RCC 7860 (cell line): ENCODE data around the gene S100A13.
A peak's percentile ranks its signal among the peaks of the same experiment; 100 is the strongest.

ENCODE experiments used
- DNase-seq: peaks from one replicate; pipeline ENCODE4 v3.0.0-alpha.2; 2015; ENCODE audit warnings: low spot score
- FAIRE-seq: peaks from 2 replicates; lab custom pipeline; 2012; peaks lifted over from hg19 to GRCh38; lab: Jason Lieb, UNC

Gene S100A13

GRCh38 chr1:153628638-153629342 is 1.5 kb upstream of the S100A13 start:
- DNase-seq (no peak), FAIRE-seq (no peak)

- FAIRE-seq, result no peak
- DNase-seq, result no peak
Observed at GRCh38 chr1:153627715-153628626, 666 bp upstream of the S100A13 start, which contains the start of gene S100A1. TSS of gene S100A1 (plus strand) at chr1:153628434. CDS start at chr1:153630522, 2,088 bp downstream.

GRCh38 chr1:153626477-153626903 is 815 bp downstream of the S100A13 start:
- FAIRE-seq, result no peak
- no peak for DNase-seq

- FAIRE-seq, result no peak
- no peak for DNase-seq
Observed at GRCh38 chr1:153624965-153625611, 2.2 kb downstream of the S100A13 start.

- DNase-seq, result no peak
- FAIRE-seq, result no peak
Observed at GRCh38 chr1:153623101-153623500, 4.2 kb downstream of the S100A13 start.

- FAIRE-seq (no peak), DNase-seq (no peak)
Observed at GRCh38 chr1:153619171-153619570, 8.1 kb downstream of the S100A13 start.

GRCh38 chr1:153617663-153618062 is 9.6 kb downstream of the S100A13 start:
- DNase-seq, result peak; percentile 53
- no peak for FAIRE-seq

GRCh38 chr1:153616917-153617311 is 10.4 kb downstream of the S100A13 start:
- DNase-seq (no peak), FAIRE-seq (no peak)

- DNase-seq, result no peak
- no peak for FAIRE-seq
Observed at GRCh38 chr1:153616144-153616916, 11.0 kb downstream of the S100A13 start, which contains the start of gene S100A14. TSS of gene S100A14 (minus strand) at chr1:153616325. CDS start at chr1:153615858, 467 bp downstream.

- DNase-seq (no peak), FAIRE-seq (no peak)
Observed at GRCh38 chr1:153615406-153615805, 11.9 kb downstream of the S100A13 start.

GRCh38 chr1:153614906-153615305 is 12.4 kb downstream of the S100A13 start:
- no peak for DNase-seq
- FAIRE-seq, result no peak

- DNase-seq, result no peak
- no peak for FAIRE-seq
Observed at GRCh38 chr1:153614189-153614900, 13.0 kb downstream of the S100A13 start.

- DNase-seq (no peak), FAIRE-seq (no peak)
Observed at GRCh38 chr1:153613406-153613805, 13.9 kb downstream of the S100A13 start.

GRCh38 chr1:153612755-153613331 is 14.5 kb downstream of the S100A13 start, which contains the start of gene S100A16:
TSS of gene S100A16 (minus strand) at chr1:153613137. CDS start at chr1:153608151, 4,986 bp downstream.
- FAIRE-seq, result no peak
- peak; percentile 67 for DNase-seq

GRCh38 chr1:153612111-153612754 is 15.1 kb downstream of the S100A13 start:
- DNase-seq (no peak), FAIRE-seq (no peak)

GRCh38 chr1:153611356-153611755 is 15.9 kb downstream of the S100A13 start:
- no peak for DNase-seq
- no peak for FAIRE-seq

- FAIRE-seq (no peak), DNase-seq (no peak)
Observed at GRCh38 chr1:153610811-153611301, 16.4 kb downstream of the S100A13 start.

- DNase-seq (peak; percentile 68), FAIRE-seq (no peak)
Observed at GRCh38 chr1:153610334-153610733, 17.0 kb downstream of the S100A13 start.

GRCh38 chr1:153609585-153609907 is 17.8 kb downstream of the S100A13 start:
- no peak for FAIRE-seq
- no peak for DNase-seq
